Caco-2 (cell line): ENCODE data around the gene PIKFYVE. TPM values are rescaled to one million over a fixed set of nuclear protein-coding genes. Genes with fewer than 3 reads are reported as not detected.
"Not testable (repeated sequence)": the region's sequence is repeated elsewhere in the genome, so short reads cannot be mapped to it uniquely, and the experiment has no call there.

ENCODE experiments used
- Bru-seq: library from RNA; stranded (reverse); fragments of 400-500 nt; gene quantifications from one replicate; lab custom pipeline; 2021; lab: Mats Ljungman, UMichigan
- BruChase-seq, 2 experiments: library from RNA; stranded (reverse); fragments of 400-500 nt; gene quantifications; one replicate each; lab custom pipeline; 2021; lab: Mats Ljungman, UMichigan
- BruUV-seq: library from RNA; stranded (reverse); fragments of 400-500 nt; replicated peaks from 2 replicates; lab custom pipeline; 2021; lab: Mats Ljungman, UMichigan
- CTCF ChIA-PET: fragments of 300-600 bp; sonication (Branson Sonifier 250); formaldehyde crosslinking; loops from one replicate; lab custom pipeline; 2022; ENCODE audit warnings: antibody characterized with exemption; lab: Charles Lee
- POLR2A ChIA-PET: fragments of 300-600 bp; sonication (Branson Sonifier 250); formaldehyde crosslinking; loops from one replicate; lab custom pipeline; 2022; ENCODE audit warnings: antibody characterized with exemption; lab: Charles Lee
- DNase-seq, 2 experiments: peaks; one replicate each; pipeline versions ENCODE4 v3.0.0 to v3.0.0-alpha.2; 2020 to 2022
- H3K27me3 ChIP-seq: replicated peaks from 2 replicates; pipeline ENCODE4 v1.6.0; 2011; ENCODE audit warnings: low read length; ENCODE audit not compliant: control insufficient read depth, insufficient read depth
- H3K36me3 ChIP-seq: 2 replicates; pipeline ENCODE4 v1.5.1; 2011; ENCODE audit warnings: low read length; ENCODE audit not compliant: control insufficient read depth, insufficient read depth
- H3K4me1 ChIP-seq: fragments of 250-450 bp; sonication (Bioruptor Pico); 2 replicates; pipeline ENCODE4 v1.5.1; 2020; ENCODE audit warnings: mild to moderate bottlenecking
- H3K4me3 ChIP-seq: 2 replicates; pipeline ENCODE4 v1.5.1; 2011; ENCODE audit warnings: low read depth, mild to moderate bottlenecking, control low read depth, low read length
- H3K9me3 ChIP-seq: fragments of 250-450 bp; sonication (Bioruptor Pico); 2 replicates; pipeline ENCODE4 v1.5.1; 2020; ENCODE audit warnings: mild to moderate bottlenecking, moderate library complexity
- H3K27ac Mint-ChIP-seq: one replicate; pipeline ENCODE4 v1.8.0; 2022; ENCODE audit warnings: mixed read lengths; ENCODE audit not compliant: unreplicated experiment
- H3K27me3 Mint-ChIP-seq: one replicate; pipeline ENCODE4 v1.8.0; 2022; ENCODE audit warnings: mixed read lengths; ENCODE audit not compliant: insufficient read depth, unreplicated experiment
- H3K36me3 Mint-ChIP-seq: one replicate; pipeline ENCODE4 v1.8.0; 2022; ENCODE audit warnings: mild to moderate bottlenecking, mixed read lengths; ENCODE audit not compliant: insufficient read depth, unreplicated experiment
- H3K4me1 Mint-ChIP-seq: one replicate; pipeline ENCODE4 v1.8.0; 2022; ENCODE audit warnings: low read depth, mixed read lengths; ENCODE audit not compliant: unreplicated experiment
- H3K4me3 Mint-ChIP-seq: one replicate; pipeline ENCODE4 v1.8.0; 2022; ENCODE audit warnings: mild to moderate bottlenecking, moderate library complexity, mixed read lengths; ENCODE audit not compliant: unreplicated experiment
- H3K9me3 Mint-ChIP-seq: one replicate; pipeline ENCODE4 v1.8.0; 2022; ENCODE audit warnings: mixed read lengths; ENCODE audit not compliant: unreplicated experiment
- intact Hi-C: fragments of 100-400 bp; cut with micrococcal nuclease; formaldehyde crosslinking; loops from one replicate; pipeline ENCODE4 v1.10.0; 2022; ENCODE audit not compliant: unreplicated experiment
- long read RNA-seq: library from polyadenylated mRNA; stranded (forward); transcript quantifications from one replicate; pipeline ENCODE4 v2.0.0, GENCODE V29; 2022
- total RNA-seq: library from RNA; stranded (reverse); gene quantifications from 2 replicates; pipeline ENCODE4 v1.2.3, GENCODE V29; 2022
- TF ChIP-seq, protein P1 (sequence below), 2 experiments: fragments of 200-600 bp in 1 of 2; IDR thresholded peaks; 1 replicate in 1 of 2; 2 replicates in 1 of 2; pipeline versions ENCODE4 v1.5.1 to v1.8.0; 2011 to 2022; ENCODE audit warnings: antibody characterized with exemption in 1 of 2, control low read depth in 1 of 2, inconsistent platforms in 1 of 2, low read depth in 1 of 2, low read length in 1 of 2, mild to moderate bottlenecking in 1 of 2, moderate library complexity in 1 of 2; ENCODE audit not compliant: insufficient read depth in 1 of 2, severe bottlenecking in 1 of 2, unreplicated experiment in 1 of 2

PIKFYVE gene, protein sequence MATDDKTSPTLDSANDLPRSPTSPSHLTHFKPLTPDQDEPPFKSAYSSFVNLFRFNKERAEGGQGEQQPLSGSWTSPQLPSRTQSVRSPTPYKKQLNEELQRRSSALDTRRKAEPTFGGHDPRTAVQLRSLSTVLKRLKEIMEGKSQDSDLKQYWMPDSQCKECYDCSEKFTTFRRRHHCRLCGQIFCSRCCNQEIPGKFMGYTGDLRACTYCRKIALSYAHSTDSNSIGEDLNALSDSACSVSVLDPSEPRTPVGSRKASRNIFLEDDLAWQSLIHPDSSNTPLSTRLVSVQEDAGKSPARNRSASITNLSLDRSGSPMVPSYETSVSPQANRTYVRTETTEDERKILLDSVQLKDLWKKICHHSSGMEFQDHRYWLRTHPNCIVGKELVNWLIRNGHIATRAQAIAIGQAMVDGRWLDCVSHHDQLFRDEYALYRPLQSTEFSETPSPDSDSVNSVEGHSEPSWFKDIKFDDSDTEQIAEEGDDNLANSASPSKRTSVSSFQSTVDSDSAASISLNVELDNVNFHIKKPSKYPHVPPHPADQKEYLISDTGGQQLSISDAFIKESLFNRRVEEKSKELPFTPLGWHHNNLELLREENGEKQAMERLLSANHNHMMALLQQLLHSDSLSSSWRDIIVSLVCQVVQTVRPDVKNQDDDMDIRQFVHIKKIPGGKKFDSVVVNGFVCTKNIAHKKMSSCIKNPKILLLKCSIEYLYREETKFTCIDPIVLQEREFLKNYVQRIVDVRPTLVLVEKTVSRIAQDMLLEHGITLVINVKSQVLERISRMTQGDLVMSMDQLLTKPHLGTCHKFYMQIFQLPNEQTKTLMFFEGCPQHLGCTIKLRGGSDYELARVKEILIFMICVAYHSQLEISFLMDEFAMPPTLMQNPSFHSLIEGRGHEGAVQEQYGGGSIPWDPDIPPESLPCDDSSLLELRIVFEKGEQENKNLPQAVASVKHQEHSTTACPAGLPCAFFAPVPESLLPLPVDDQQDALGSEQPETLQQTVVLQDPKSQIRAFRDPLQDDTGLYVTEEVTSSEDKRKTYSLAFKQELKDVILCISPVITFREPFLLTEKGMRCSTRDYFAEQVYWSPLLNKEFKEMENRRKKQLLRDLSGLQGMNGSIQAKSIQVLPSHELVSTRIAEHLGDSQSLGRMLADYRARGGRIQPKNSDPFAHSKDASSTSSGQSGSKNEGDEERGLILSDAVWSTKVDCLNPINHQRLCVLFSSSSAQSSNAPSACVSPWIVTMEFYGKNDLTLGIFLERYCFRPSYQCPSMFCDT (N-terminal part only)
- total RNA-seq (27.9 and 31.2 TPM in 2 replicates), Bru-seq, nascent RNA (percentile 85 among the genes with signal in this experiment), BruChase-seq, experiment 1, labeled RNA remaining after a 2-hour chase (percentile 89 among the genes with signal in this experiment), BruChase-seq, experiment 2, labeled RNA remaining after a 6-hour chase (percentile 85 among the genes with signal in this experiment)
- long read RNA-seq, partial matches to known transcripts = 2 of 7 reads
- long read RNA-seq, other reads (novel, unspliced or antisense) = 5 of 7 reads

DNA sequence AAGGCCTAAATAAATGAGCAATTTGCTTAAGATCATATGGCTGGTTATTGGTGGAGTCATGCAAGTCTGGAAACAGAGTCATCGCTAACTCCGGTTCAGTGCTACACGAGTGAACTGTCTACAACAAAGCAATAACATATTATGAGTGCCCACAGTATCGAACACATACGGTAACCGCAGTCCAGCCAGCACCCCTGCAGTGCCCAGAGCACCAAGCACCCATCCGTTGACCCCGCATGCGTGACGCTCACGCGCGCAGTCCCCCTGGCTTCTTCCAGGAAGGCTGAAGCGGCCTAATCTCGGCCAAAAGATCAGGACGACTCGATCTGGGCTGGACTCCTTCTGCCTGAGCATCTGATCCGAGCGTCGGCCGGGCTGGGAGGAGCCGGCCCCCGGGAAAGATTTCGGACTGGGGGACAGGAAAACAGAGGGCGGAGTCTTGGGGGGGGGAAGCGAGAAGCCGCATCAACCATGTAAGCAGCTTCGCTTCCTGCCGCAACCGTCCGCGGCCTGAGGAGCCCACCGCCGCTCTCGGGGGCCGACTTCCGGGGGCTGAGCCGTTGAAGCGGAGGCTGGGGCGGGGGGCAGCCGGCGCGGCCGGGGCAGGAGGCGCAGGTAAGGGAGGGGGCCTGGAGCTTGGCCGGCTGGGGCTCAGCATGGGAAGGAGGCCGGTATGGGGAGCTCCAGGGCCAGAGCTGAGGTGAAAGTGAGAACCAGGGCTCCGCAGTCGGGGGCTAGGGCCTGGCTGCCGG lies at the start of gene PIKFYVE:
TSS of gene PIKFYVE (plus strand) at position 455 of the 752 bp plus-strand sequence. CDS start 5,265 bp downstream, outside the sequence.
- H3K4me1 ChIP-seq = peaks cover 10% of the 10 kb centered on the region; the same call in 1 of the 2 replicates

DNA sequence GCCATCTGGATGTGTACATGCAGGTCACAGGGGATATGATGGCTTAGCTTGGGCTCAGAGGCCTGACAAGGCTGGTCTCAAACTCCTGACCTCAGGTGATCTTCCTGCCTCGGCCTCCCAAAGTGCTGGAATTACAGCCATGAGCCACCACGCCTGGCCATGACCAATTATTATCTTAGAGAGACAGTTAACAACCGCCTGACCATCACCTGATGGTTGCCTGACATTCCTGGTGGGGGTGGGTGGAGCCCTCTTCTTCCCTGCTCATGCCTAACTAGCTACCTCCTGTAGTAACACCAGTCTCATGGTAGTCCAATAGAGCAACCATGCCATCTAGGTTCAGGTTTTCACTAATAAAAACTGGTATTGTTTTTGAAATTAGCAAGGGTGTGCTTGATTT lies 44.2 kb upstream of the PIKFYVE start:
- BruUV-seq = not testable (repeated sequence)

More for the DNA sequence above, at the start of gene PIKFYVE:
- CTCF ChIA-PET = interaction anchor here (0.5 to 2.7 kb wide), 3 partner anchors 12 to 636 kb away, joined by 3 to 19 read pairs (median 13); partner anchors contain the start of gene IDH1
- H3K27ac Mint-ChIP-seq = peak within 1 kb of the TSS; percentile 94
- H3K27me3 ChIP-seq = no peaks in the 10 kb centered on the region
- H3K27me3 Mint-ChIP-seq = no peaks in the 10 kb centered on the region
- H3K36me3 Mint-ChIP-seq = peaks cover 8% of the 10 kb centered on the region
- H3K36me3 ChIP-seq = no peaks in the 10 kb centered on the region; the same call in 1 of the 2 replicates
- peak; percentile 96 to 98 for DNase-seq
- peaks cover 11% of the 10 kb centered on the region for H3K9me3 Mint-ChIP-seq
- peak within 1 kb of the TSS; percentile 87 for H3K4me3 Mint-ChIP-seq
- TF ChIP-seq, protein P1, sequence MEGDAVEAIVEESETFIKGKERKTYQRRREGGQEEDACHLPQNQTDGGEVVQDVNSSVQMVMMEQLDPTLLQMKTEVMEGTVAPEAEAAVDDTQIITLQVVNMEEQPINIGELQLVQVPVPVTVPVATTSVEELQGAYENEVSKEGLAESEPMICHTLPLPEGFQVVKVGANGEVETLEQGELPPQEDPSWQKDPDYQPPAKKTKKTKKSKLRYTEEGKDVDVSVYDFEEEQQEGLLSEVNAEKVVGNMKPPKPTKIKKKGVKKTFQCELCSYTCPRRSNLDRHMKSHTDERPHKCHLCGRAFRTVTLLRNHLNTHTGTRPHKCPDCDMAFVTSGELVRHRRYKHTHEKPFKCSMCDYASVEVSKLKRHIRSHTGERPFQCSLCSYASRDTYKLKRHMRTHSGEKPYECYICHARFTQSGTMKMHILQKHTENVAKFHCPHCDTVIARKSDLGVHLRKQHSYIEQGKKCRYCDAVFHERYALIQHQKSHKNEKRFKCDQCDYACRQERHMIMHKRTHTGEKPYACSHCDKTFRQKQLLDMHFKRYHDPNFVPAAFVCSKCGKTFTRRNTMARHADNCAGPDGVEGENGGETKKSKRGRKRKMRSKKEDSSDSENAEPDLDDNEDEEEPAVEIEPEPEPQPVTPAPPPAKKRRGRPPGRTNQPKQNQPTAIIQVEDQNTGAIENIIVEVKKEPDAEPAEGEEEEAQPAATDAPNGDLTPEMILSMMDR (IDR thresholded peaks at IDR 0.05; ENCODE audit: insufficient read depth in 1 of 2, low read depth in 1 of 2, low read length in 1 of 2, severe bottlenecking in 1 of 2, unreplicated experiment in 1 of 2) = no peak
- H3K4me3 ChIP-seq = peak within 1 kb of the TSS; percentile 71
- no TSS peak for BruUV-seq
- peaks cover 4% of the 10 kb centered on the region; the same call in 1 of the 2 replicates for H3K9me3 ChIP-seq
- POLR2A ChIA-PET = interaction anchor here (0.6 kb wide), 2 partner anchors 11 to 555 kb away, joined by 3 to 5 read pairs; partner anchors contain the start of genes CCNYL1 and IDH1
- intact Hi-C loops = loop anchor here (1.0 to 5.0 kb wide), 3 partner anchors 11 to 1906 kb away; partner anchors contain the start of genes IDH1, KANSL1L and METTL21A
- H3K4me1 Mint-ChIP-seq = peaks cover 32% of the 10 kb centered on the region

More for the DNA sequence above, 44.2 kb upstream of the PIKFYVE start:
- H3K27me3 Mint-ChIP-seq, DNase-seq, H3K36me3 Mint-ChIP-seq, H3K36me3 ChIP-seq, H3K4me3 ChIP-seq, H3K4me1 Mint-ChIP-seq, CTCF ChIA-PET, POLR2A ChIA-PET, H3K27ac Mint-ChIP-seq, H3K27me3 ChIP-seq, intact Hi-C loops, H3K9me3 ChIP-seq, H3K4me3 Mint-ChIP-seq, H3K4me1 ChIP-seq: not testable (repeated sequence)
- H3K9me3 Mint-ChIP-seq = peaks cover 12% of the 10 kb centered on the region
